ENCODE measurements around the gene OR56A1. TPM values are rescaled to one million over a fixed set of nuclear protein-coding genes. Genes with fewer than 3 reads are reported as not detected.

Gene OR56A1
- total and polyA plus RNA-seq, 9 of the 15 experiments (the other 6 are each of a cell fraction or from before 2014, with no cell fraction given): not detected

DNA sequence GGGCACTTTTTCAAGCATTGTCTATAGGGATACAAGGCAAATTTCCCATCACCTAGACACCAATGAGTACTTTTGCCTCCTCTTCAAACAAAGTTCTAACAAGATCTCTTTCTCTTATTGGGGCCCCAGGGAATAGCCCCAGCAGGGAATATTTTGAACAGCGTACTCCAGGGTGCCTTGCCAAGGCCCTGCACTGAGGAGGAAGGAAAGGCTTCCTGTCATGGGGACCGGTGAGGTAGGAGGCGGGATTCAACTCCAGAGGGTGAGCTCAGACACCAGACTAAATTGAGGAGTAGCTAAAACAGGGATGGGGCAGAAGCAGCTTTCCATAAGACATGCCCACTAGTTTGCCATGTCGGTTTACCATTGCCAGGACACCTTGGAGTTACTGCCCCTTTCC is 48.9 kb upstream of the OR56A1 start:
- Histone ChIP-seq H3K36me3 (ENCODE audit: control insufficient read depth, insufficient read depth, low read length) (no peaks in the 10 kb centered on the region), H3K27me3 (ENCODE audit: control insufficient read depth in 2 of 2, insufficient read depth in 2 of 2, low read length in 2 of 2) (no peaks in the 10 kb centered on the region), H3K4me3 (no peak overlapping the region), H3K9ac (ENCODE audit: insufficient read depth in 1 of 2, low read depth in 2 of 2, low read length in 2 of 2) (no peak overlapping the region), H3K4me2 (ENCODE audit: insufficient read depth, low read length) (no peak overlapping the region), H4K20me1 (replicated peaks; ENCODE audit: control insufficient read depth, insufficient read depth, low read length) (no peaks in the 10 kb centered on the region), H2AFZ (ENCODE audit: low read depth, low read length) (no peak overlapping the region), H3K9me1 (ENCODE audit: control insufficient read depth, insufficient read depth, low read length) (no peaks in the 10 kb centered on the region), H3K79me2 (ENCODE audit: control insufficient read depth, insufficient read depth, low read length) (no peaks in the 10 kb centered on the region), H3K4me1 (replicated peaks in 1 of 2; ENCODE audit: control insufficient read depth in 2 of 2, insufficient read depth in 2 of 2, low read length in 2 of 2) (no peaks in the 10 kb centered on the region), H3K9me3 (replicated peaks; ENCODE audit: control insufficient read depth, insufficient read depth, low read depth, low read length) (no peaks in the 10 kb centered on the region), H3K27ac (ENCODE audit: extremely low read depth, low read depth, low read length) (no peak overlapping the region)
- WGBS (ENCODE audit: insufficient coverage, low coverage, missing lambda C conversion rate): 1% methylated on average over 4 of the region's 4 CpGs
- CTCF ChIA-PET (ENCODE audit: low intra/inter-chr PET ratio): no interaction called here
- in situ Hi-C loops (cut with MboI) (no loop called here), intact Hi-C loops (cut with micrococcal nuclease) (no loop called here)
- no peak for DNase-seq (ENCODE audit: extremely low read depth in 1 of 4, low spot score in 3 of 4)
- BruUV-seq (replicated peaks): no TSS peak
- ATAC-seq: no peak
- POLR2A ChIA-PET: interaction anchor here (0.6 kb wide), 1 partner anchor 544 kb away, joined by 4 read pairs; no protein-coding TSS in a partner anchor
- FAIRE-seq: no peak
- TF ChIP-seq MIER1 (IDR thresholded peaks at IDR 0.05; ENCODE audit: low read depth): no peak
- TF ChIP-seq ELF2 (CRISPR knock-in tag; IDR thresholded peaks at IDR 0.05): no peak
- no peak for TF ChIP-seq GATAD2A (IDR thresholded peaks at IDR 0.05)
- no peak for TF ChIP-seq SIN3B (IDR thresholded peaks at IDR 0.05; ENCODE audit: low read depth)
- TF ChIP-seq GTF2F1 (IDR thresholded peaks at IDR 0.05; ENCODE audit: low read depth, low read length): no peak
- TF ChIP-seq, protein P1, sequence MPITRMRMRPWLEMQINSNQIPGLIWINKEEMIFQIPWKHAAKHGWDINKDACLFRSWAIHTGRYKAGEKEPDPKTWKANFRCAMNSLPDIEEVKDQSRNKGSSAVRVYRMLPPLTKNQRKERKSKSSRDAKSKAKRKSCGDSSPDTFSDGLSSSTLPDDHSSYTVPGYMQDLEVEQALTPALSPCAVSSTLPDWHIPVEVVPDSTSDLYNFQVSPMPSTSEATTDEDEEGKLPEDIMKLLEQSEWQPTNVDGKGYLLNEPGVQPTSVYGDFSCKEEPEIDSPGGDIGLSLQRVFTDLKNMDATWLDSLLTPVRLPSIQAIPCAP (CRISPR knock-in tag; IDR thresholded peaks at IDR 0.05; ENCODE audit: borderline replicate concordance): no peak
- no peak for TF ChIP-seq ZC3H8 (IDR thresholded peaks at IDR 0.05)
- TF ChIP-seq YBX1 (IDR thresholded peaks at IDR 0.05): no peak
- no peak for TF ChIP-seq RBM34 (IDR thresholded peaks at IDR 0.05; ENCODE audit: borderline replicate concordance, insufficient read depth, low read length)
- TF ChIP-seq MGA (IDR thresholded peaks at IDR 0.05): no peak
- TF ChIP-seq ZNF12 (CRISPR knock-in tag; IDR thresholded peaks at IDR 0.05): no peak
